Measurements from ENCODE around the gene STX4. TPM values are rescaled to one million over a fixed set of nuclear protein-coding genes. Genes with fewer than 3 reads are reported as not detected.
A peak's percentile ranks its signal among the peaks of the same experiment; 100 is the strongest.

The STX4 gene
- total RNA-seq, 2 donors from 2014 or later, result 40.7 to 51.7 TPM

GRCh38 chr16:31085873-31086628 is 52.7 kb downstream of the STX4 start:
- intact Hi-C loops (cut with DNase I), result no loop called here

GRCh38 chr16:31086629-31086906 is 53.2 kb downstream of the STX4 start:
- Histone ChIP-seq H3K27ac (no peak overlapping the region), H3K36me3 (peaks cover 0 to 8% of the 10 kb centered on the region in 2 donors), H3K27me3 (replicated peaks; ENCODE audit: insufficient read depth) (no peaks in the 10 kb centered on the region), H3K9me3 (no peaks in the 10 kb centered on the region), H3K4me1 (replicated peaks) (no peaks in the 10 kb centered on the region), H3K4me3 (no peak overlapping the region)
- intact Hi-C loops (cut with DNase I), result no loop called here
- no peak for TF ChIP-seq CTCF (IDR thresholded peaks at IDR 0.05)
- TF ChIP-seq POLR2A (IDR thresholded peaks at IDR 0.05), result no peak
- no peak for TF ChIP-seq POLR2AphosphoS5 (IDR thresholded peaks at IDR 0.05)
- WGBS, result 76% methylated on average over 6 of the region's 6 CpGs
- DNase-seq (ENCODE audit: low spot score), result no peak

More at GRCh38 chr16:31085873-31086628, 52.7 kb downstream of the STX4 start:
- no peak for DNase-seq (ENCODE audit: low spot score)
- no peaks in the 10 kb centered on the region for H3K9me3 ChIP-seq
- WGBS, result 77% methylated on average over 18 of the region's 18 CpGs
- peaks cover 0 to 9% of the 10 kb centered on the region in 2 donors for H3K36me3 ChIP-seq
- no peak overlapping the region for H3K27ac ChIP-seq
- TF ChIP-seq POLR2A (IDR thresholded peaks at IDR 0.05) (no peak), CTCF (IDR thresholded peaks at IDR 0.05) (no peak), POLR2AphosphoS5 (IDR thresholded peaks at IDR 0.05) (no peak)
- no peaks in the 10 kb centered on the region for H3K27me3 ChIP-seq (replicated peaks; ENCODE audit: insufficient read depth)
- H3K4me1 ChIP-seq (replicated peaks), result no peaks in the 10 kb centered on the region
- H3K4me3 ChIP-seq, result no peak overlapping the region

GRCh38 chr16:31087481-31087880 is 54.1 kb downstream of the STX4 start:
- H3K27ac ChIP-seq, result peak overlapping the region in 1 of 2 donors; percentile 18
- intact Hi-C loops (cut with DNase I), result no loop called here

GRCh38 chr16:31087971-31088370 is 54.6 kb downstream of the STX4 start:
- 79% methylated on average over 5 of the region's 5 CpGs for WGBS
- TF ChIP-seq POLR2A (IDR thresholded peaks at IDR 0.05) (no peak), CTCF (IDR thresholded peaks at IDR 0.05) (no peak)
- H3K36me3 ChIP-seq, result peaks cover 0 to 8% of the 10 kb centered on the region in 2 donors
- peak overlapping the region in 1 of 2 donors; percentile 18 for H3K27ac ChIP-seq
- H3K4me1 ChIP-seq (replicated peaks), result no peaks in the 10 kb centered on the region
- H3K4me3 ChIP-seq, result no peak overlapping the region
- DNase-seq (ENCODE audit: low spot score), result no peak
- H3K27me3 ChIP-seq (replicated peaks; ENCODE audit: insufficient read depth), result no peaks in the 10 kb centered on the region
- H3K9me3 ChIP-seq, result no peaks in the 10 kb centered on the region
- intact Hi-C loops (cut with DNase I), result no loop called here

More at GRCh38 chr16:31087481-31087880, 54.1 kb downstream of the STX4 start:
- TF ChIP-seq POLR2A (IDR thresholded peaks at IDR 0.05) (no peak), POLR2AphosphoS5 (IDR thresholded peaks at IDR 0.05) (no peak), CTCF (IDR thresholded peaks at IDR 0.05) (no peak)
- Histone ChIP-seq H3K27me3 (replicated peaks; ENCODE audit: insufficient read depth) (no peaks in the 10 kb centered on the region), H3K4me1 (replicated peaks) (no peaks in the 10 kb centered on the region), H3K4me3 (no peak overlapping the region), H3K9me3 (no peaks in the 10 kb centered on the region), H3K36me3 (peaks cover 0 to 8% of the 10 kb centered on the region in 2 donors)
- WGBS, result 91% methylated on average over 6 of the region's 8 CpGs
- DNase-seq (ENCODE audit: low spot score), result no peak

All from prostate gland (tissue), 2 donors.